Uterus (tissue), 4 donors: ENCODE measurements around the gene DOK6. TPM values are rescaled to one million over a fixed set of nuclear protein-coding genes. Genes with fewer than 3 reads are reported as not detected.

ENCODE experiments used
- DNase-seq, 2 donors: peaks; one replicate each; pipeline ENCODE4 v3.0.0-alpha.2; 2019 to 2020
- H3K27ac ChIP-seq, 2 donors: fragments of 200-600 bp; sonication (generic); 1 replicate in 1 of 2; 2 replicates in 1 of 2; pipeline ENCODE4 v1.5.1; 2016 to 2018
- H3K27me3 ChIP-seq, 2 donors: fragments of 200-600 bp; sonication (generic); one replicate each; pipeline ENCODE4 v1.5.1; 2018 to 2019; ENCODE audit warnings: control low read depth in 1 of 2
- H3K36me3 ChIP-seq, 2 donors: fragments of 200-600 bp; sonication (generic); one replicate each; pipeline ENCODE4 v1.5.1; 2019; ENCODE audit warnings: control low read depth in 1 of 2
- H3K4me1 ChIP-seq, 2 donors: fragments of 200-600 bp; sonication (generic); one replicate each; pipeline ENCODE4 v1.5.1; 2018 to 2019; ENCODE audit warnings: control low read depth in 1 of 2
- H3K4me3 ChIP-seq, 2 donors: fragments of 200-600 bp; sonication (generic); 1 replicate in 1 of 2; 2 replicates in 1 of 2; pipeline ENCODE4 v1.5.1; 2018 to 2019; ENCODE audit warnings: mild to moderate bottlenecking in 1 of 2
- H3K9me3 ChIP-seq, 2 donors: fragments of 200-600 bp; sonication (generic); one replicate each; pipeline ENCODE4 v1.5.1; 2019; ENCODE audit warnings: control low read depth in 1 of 2
- CTCF ChIP-seq, 4 experiments: fragments of 200-600 bp in 2 of 4; fragments of 450-650 bp in 2 of 4; sonication (generic) in 2 of 4; IDR thresholded peaks; one replicate each; pipeline ENCODE4 v1.5.1; 2016 to 2019; ENCODE audit warnings: antibody characterized with exemption in 4 of 4, mild to moderate bottlenecking in 2 of 4, moderate library complexity in 1 of 4
- POLR2A ChIP-seq, 2 donors: fragments of 450-650 bp; IDR thresholded peaks; one replicate each; pipeline ENCODE4 v1.6.1; 2016; ENCODE audit warnings: antibody characterized with exemption in 2 of 2, mild to moderate bottlenecking in 1 of 2, moderate library complexity in 1 of 2
- intact Hi-C: fragments of 100-400 bp; cut with DNase I; formaldehyde crosslinking; loops from one replicate; pipeline ENCODE4 v1.15.1; 2023; ENCODE audit warnings: low total_unique reads
- total RNA-seq, 4 donors: library from RNA; depleted of rRNA in 3 of 4; stranded (reverse); fragments of >200 nt in 3 of 4; gene quantifications; one replicate each; pipeline versions ENCODE4 v1.1.0 to v1.2.4, GENCODE V29; 2014 to 2023
- donor health status: DM: yes; HTN: yes; CAD: no.

Gene DOK6
- total RNA-seq, 4 donors from 2014 or later: 0.26 to 9.5 (median 1.4) TPM

DNA sequence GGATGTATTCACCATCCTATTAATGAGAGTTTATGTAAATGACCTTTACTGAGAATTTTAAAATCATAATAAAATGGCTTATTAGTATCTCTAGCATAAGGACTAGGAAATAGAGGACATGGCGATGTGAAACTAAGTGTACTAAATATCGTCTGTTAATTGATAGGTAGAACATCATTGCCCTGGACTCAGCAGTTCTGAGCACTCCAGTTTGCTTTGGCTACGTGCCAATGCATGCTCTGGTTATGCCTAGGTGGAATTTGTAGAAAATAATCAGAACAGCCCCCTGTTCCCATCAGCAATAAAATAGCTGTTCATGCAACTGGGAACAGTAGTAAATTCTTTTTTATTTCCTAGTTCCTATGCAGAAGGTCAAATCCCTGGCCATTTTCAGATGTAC is 247.8 kb downstream of the DOK6 start:
- Histone ChIP-seq H3K27me3 (no peaks in the 10 kb centered on the region), H3K27ac (no peak overlapping the region), H3K4me3 (no peak overlapping the region), H3K36me3 (no peaks in the 10 kb centered on the region), H3K4me1 (no peaks in the 10 kb centered on the region), H3K9me3 (no peaks in the 10 kb centered on the region)
- TF ChIP-seq CTCF (IDR thresholded peaks at IDR 0.05): no peak
- TF ChIP-seq POLR2A (IDR thresholded peaks at IDR 0.05): no peak
- no peak for DNase-seq
- intact Hi-C loops: no loop called here

GRCh38 chr18:69649684-69650083 is 249.0 kb downstream of the DOK6 start:
- intact Hi-C loops: no loop called here
- Histone ChIP-seq H3K9me3 (no peaks in the 10 kb centered on the region), H3K4me1 (no peaks in the 10 kb centered on the region), H3K36me3 (no peaks in the 10 kb centered on the region), H3K27me3 (no peaks in the 10 kb centered on the region), H3K4me3 (no peak overlapping the region), H3K27ac (no peak overlapping the region)
- TF ChIP-seq CTCF (IDR thresholded peaks at IDR 0.05): no peak
- no peak for TF ChIP-seq POLR2A (IDR thresholded peaks at IDR 0.05)
- no peak for DNase-seq

GRCh38 chr18:69651243-69651642 is 250.6 kb downstream of the DOK6 start:
- intact Hi-C loops: no loop called here
- no peak for DNase-seq
- H3K27ac ChIP-seq: no peak overlapping the region
- no peaks in the 10 kb centered on the region for H3K36me3 ChIP-seq
- H3K27me3 ChIP-seq: no peaks in the 10 kb centered on the region
- no peaks in the 10 kb centered on the region for H3K4me1 ChIP-seq
- TF ChIP-seq CTCF (IDR thresholded peaks at IDR 0.05) (no peak), POLR2A (IDR thresholded peaks at IDR 0.05) (no peak)
- no peak overlapping the region for H3K4me3 ChIP-seq
- H3K9me3 ChIP-seq: no peaks in the 10 kb centered on the region

GRCh38 chr18:69655816-69656215 is 255.1 kb downstream of the DOK6 start:
- Histone ChIP-seq H3K36me3 (no peaks in the 10 kb centered on the region), H3K4me1 (no peaks in the 10 kb centered on the region), H3K9me3 (no peaks in the 10 kb centered on the region), H3K27ac (no peak overlapping the region), H3K4me3 (no peak overlapping the region), H3K27me3 (no peaks in the 10 kb centered on the region)
- intact Hi-C loops: no loop called here
- TF ChIP-seq POLR2A (IDR thresholded peaks at IDR 0.05): no peak
- DNase-seq: no peak

- no peak for TF ChIP-seq POLR2A (IDR thresholded peaks at IDR 0.05)
- TF ChIP-seq CTCF (IDR thresholded peaks at IDR 0.05): no peak
- Histone ChIP-seq H3K27ac (no peak overlapping the region), H3K27me3 (no peaks in the 10 kb centered on the region), H3K36me3 (no peaks in the 10 kb centered on the region), H3K4me3 (no peak overlapping the region), H3K9me3 (no peaks in the 10 kb centered on the region), H3K4me1 (no peaks in the 10 kb centered on the region)
- DNase-seq: no peak
- intact Hi-C loops: no loop called here
Measured at GRCh38 chr18:69658103-69658502, 257.4 kb downstream of the DOK6 start.

- Histone ChIP-seq H3K27me3 (no peaks in the 10 kb centered on the region), H3K27ac (no peak overlapping the region), H3K9me3 (no peaks in the 10 kb centered on the region), H3K36me3 (no peaks in the 10 kb centered on the region), H3K4me1 (no peaks in the 10 kb centered on the region), H3K4me3 (no peak overlapping the region)
- TF ChIP-seq CTCF (IDR thresholded peaks at IDR 0.05): no peak
- no peak for TF ChIP-seq POLR2A (IDR thresholded peaks at IDR 0.05)
- intact Hi-C loops: no loop called here
- DNase-seq: no peak
Measured at GRCh38 chr18:69658685-69659084, 258.0 kb downstream of the DOK6 start.
